NT2/D1 (cell line): ENCODE results near the gene COPZ1.
A peak's percentile ranks its signal among the peaks of the same experiment; 100 is the strongest.
"Not testable (repeated sequence)": the region's sequence is repeated elsewhere in the genome, so short reads cannot be mapped to it uniquely, and the experiment has no call there.

Experiments used
- DNase-seq: peaks from one replicate; pipeline ENCODE4 v3.0.0-alpha.2; 2011; ENCODE audit warnings: low read depth, low spot score
- H3K27me3 ChIP-seq: 2 replicates; pipeline ENCODE4 v1.6.0; 2011; ENCODE audit warnings: mild to moderate bottlenecking; ENCODE audit not compliant: insufficient read length, insufficient read depth
- H3K36me3 ChIP-seq: 2 replicates; pipeline ENCODE4 v1.6.1; 2011; ENCODE audit warnings: mild to moderate bottlenecking, low read length, mixed read lengths; ENCODE audit not compliant: insufficient read depth, insufficient read length
- H3K4me1 ChIP-seq: 2 replicates; pipeline ENCODE4 v1.5.1; 2011; ENCODE audit not compliant: insufficient read depth, insufficient read length
- H3K4me3 ChIP-seq: 2 replicates; pipeline ENCODE4 v1.5.1; 2011; ENCODE audit warnings: low read depth; ENCODE audit not compliant: insufficient read length
- H3K9ac ChIP-seq: 2 replicates; pipeline ENCODE4 v1.6.0; 2011; ENCODE audit warnings: low read depth; ENCODE audit not compliant: insufficient read length
- H3K9me3 ChIP-seq: 2 replicates; pipeline ENCODE4 v1.5.1; 2011; ENCODE audit warnings: mild to moderate bottlenecking, low read length; ENCODE audit not compliant: insufficient read depth
- SUZ12 ChIP-seq: IDR thresholded peaks from 2 replicates; pipeline ENCODE4 v1.6.1; 2011; ENCODE audit not compliant: insufficient read length, insufficient read depth; ENCODE audit errors: extremely low read depth
- YY1 ChIP-seq: IDR thresholded peaks from 2 replicates; pipeline ENCODE4 v1.6.1; 2011; ENCODE audit not compliant: insufficient read length, insufficient read depth
- ZNF274 ChIP-seq: IDR thresholded peaks from 2 replicates; pipeline ENCODE4 v1.6.1; 2011; ENCODE audit warnings: mild to moderate bottlenecking, low read depth, low read length

Gene COPZ1

DNA sequence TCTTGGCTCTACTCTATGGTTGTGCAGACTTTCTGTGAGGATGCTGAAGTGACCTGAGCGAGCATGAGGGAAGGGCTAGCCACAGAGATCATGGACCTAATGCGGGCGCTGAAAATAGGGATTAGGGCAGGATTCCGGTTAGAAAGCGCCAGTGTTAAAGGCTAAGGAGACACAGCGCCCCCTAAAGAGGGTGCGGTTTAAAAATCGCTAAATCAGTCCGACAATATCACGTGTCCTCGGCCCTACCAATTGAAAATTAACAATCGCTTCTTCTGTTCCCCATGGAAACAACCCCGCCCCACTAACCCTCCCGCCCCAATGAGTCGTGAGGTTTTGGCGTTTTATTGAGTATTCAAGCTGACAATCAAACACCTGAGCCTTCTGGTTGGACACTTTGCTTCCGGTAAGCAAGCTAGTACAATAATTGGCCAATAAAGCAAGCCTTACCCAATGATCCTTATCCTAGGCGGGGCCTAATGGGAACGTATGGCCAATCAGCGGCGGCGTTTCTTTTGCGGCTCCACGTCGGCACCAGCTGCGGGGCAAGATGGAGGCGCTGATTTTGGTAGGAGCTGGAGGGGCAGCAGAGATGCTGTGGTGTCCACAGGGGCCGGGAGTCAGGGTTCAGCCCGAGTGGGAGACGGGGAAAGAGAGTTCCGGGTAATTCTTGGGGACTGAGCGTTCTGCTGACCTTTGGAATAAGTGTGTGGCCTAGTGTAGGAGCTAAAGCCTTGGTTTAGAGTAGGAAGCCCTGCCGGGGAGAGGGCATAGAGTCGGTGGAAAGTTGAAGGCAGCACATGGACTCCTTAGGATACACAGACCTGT lies at the start of gene COPZ1:
TSS of gene COPZ1 (plus strand) at position 515 of the 825 bp plus-strand sequence. CDS start at position 548, 33 bp downstream.
- no peaks in the 10 kb centered on the region for H3K9me3 ChIP-seq
- DNase-seq = peak; percentile 99
- H3K4me1 ChIP-seq = peaks cover 4% of the 10 kb centered on the region
- H3K4me3 ChIP-seq = peak within 1 kb of the TSS; percentile 94
- no peaks in the 10 kb centered on the region for H3K27me3 ChIP-seq
- TF ChIP-seq ZNF274 (no peak), YY1 (peak; percentile 72)
- peak within 1 kb of the TSS; percentile 96 for H3K9ac ChIP-seq
- H3K36me3 ChIP-seq = peaks cover 3% of the 10 kb centered on the region

- TF ChIP-seq ZNF274 (no peak), SUZ12 (no peak), YY1 (no peak)
- Histone ChIP-seq H3K4me1 (no peaks in the 10 kb centered on the region), H3K9ac (no peak overlapping the region), H3K4me3 (no peak overlapping the region), H3K9me3 (no peaks in the 10 kb centered on the region), H3K27me3 (no peaks in the 10 kb centered on the region), H3K36me3 (peaks cover 59% of the 10 kb centered on the region)
- no peak for DNase-seq
These were observed 48.6 kb upstream of the COPZ1 start for GRCh38 chr12:54276368-54276767.

DNA sequence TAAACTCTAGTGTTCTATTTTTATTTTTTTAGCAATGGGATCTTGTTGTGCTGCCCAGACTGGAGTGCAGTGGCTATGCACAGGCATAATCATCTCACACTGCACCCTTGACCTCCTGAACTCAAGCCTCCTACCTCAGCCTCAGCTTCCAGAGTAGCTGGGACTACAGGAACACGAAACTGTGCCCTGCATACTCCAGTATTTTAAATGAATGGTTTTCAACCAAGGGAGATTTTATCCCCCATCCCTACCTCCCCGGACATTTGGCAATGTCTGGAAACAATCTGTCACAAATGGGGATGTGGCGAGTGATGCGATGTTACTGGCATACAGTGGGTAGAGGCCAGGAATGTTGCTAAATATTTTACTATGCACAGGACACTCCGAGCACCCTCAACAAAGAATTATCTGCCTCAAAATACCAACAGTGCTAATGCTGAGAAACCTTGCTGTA lies 47.1 kb upstream of the COPZ1 start:
- no peak for DNase-seq
- Histone ChIP-seq H3K36me3 (peaks cover 59% of the 10 kb centered on the region), H3K9ac (peak overlapping the region; percentile 95), H3K4me1 (no peaks in the 10 kb centered on the region), H3K27me3 (no peaks in the 10 kb centered on the region), H3K4me3 (peak overlapping the region; percentile 98), H3K9me3 (no peaks in the 10 kb centered on the region)
- TF ChIP-seq ZNF274 (no peak), SUZ12 (no peak), YY1 (no peak)

DNA sequence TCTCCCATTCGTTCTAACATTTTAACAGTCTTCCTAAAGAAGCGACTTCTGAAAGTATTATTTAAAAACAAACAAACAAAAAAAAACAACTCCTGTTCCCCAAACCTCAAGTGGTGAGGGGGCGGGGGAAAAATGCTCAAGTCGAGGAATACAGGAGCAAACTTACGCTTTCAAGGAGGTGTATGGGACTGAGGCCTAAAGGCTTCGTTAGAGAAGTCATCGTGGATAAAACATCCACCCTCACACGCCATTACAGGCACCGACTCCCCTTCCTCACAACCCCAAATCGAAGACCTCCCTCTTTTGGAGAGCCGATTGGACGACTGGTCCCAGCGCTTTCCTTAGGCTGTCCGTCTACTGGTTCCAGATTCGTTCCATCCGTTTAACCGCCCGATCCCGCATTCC lies 45.7 kb upstream of the COPZ1 start:
- peak overlapping the region; percentile 95 for H3K9ac ChIP-seq
- no peak for DNase-seq
- H3K4me3 ChIP-seq = peak overlapping the region; percentile 98
- H3K4me1 ChIP-seq = peaks cover 2% of the 10 kb centered on the region
- no peaks in the 10 kb centered on the region for H3K27me3 ChIP-seq
- peaks cover 59% of the 10 kb centered on the region for H3K36me3 ChIP-seq
- no peak for TF ChIP-seq ZNF274
- TF ChIP-seq SUZ12 = no peak
- TF ChIP-seq YY1 = no peak
- H3K9me3 ChIP-seq = no peaks in the 10 kb centered on the region

GRCh38 chr12:54279632-54280467 lies 45.1 kb upstream of the COPZ1 start, which contains the start of gene CBX5:
Gene CBX5, minus strand, starts transcription at chr12:54280122. Its CDS starts 22,472 bp downstream, at chr12:54257650.
- H3K36me3 ChIP-seq = peaks cover 61% of the 10 kb centered on the region
- peak within 1 kb of the TSS; percentile 99 for H3K9ac ChIP-seq
- no peaks in the 10 kb centered on the region for H3K27me3 ChIP-seq
- TF ChIP-seq YY1 (peak; percentile 87), ZNF274 (no peak), SUZ12 (no peak)
- peaks cover 2% of the 10 kb centered on the region for H3K4me1 ChIP-seq
- peak within 1 kb of the TSS; percentile 98 for H3K4me3 ChIP-seq
- DNase-seq = peak; percentile 97
- no peaks in the 10 kb centered on the region for H3K9me3 ChIP-seq

GRCh38 chr12:54280468-54281260 lies 44.3 kb upstream of the COPZ1 start, which contains the start of gene HNRNPA1:
Gene HNRNPA1, plus strand, starts transcription at chr12:54280726. Its CDS starts 82 bp downstream, at chr12:54280808.
- peaks cover 67% of the 10 kb centered on the region for H3K36me3 ChIP-seq

GRCh38 chr12:54281261-54281638 lies 43.7 kb upstream of the COPZ1 start:
- H3K9me3 ChIP-seq, H3K4me1 ChIP-seq, DNase-seq, H3K27me3 ChIP-seq: not testable (repeated sequence)
- Histone ChIP-seq H3K9ac (peak overlapping the region; percentile 99), H3K36me3 (peaks cover 73% of the 10 kb centered on the region), H3K4me3 (peak overlapping the region; percentile 98)

More at GRCh38 chr12:54280468-54281260, 44.3 kb upstream of the COPZ1 start, which contains the start of gene HNRNPA1:
- H3K4me3 ChIP-seq = peak within 1 kb of the TSS; percentile 98
- peak; percentile 77 for TF ChIP-seq YY1
- TF ChIP-seq ZNF274 = no peak
- TF ChIP-seq SUZ12 = no peak
- peak within 1 kb of the TSS; percentile 99 for H3K9ac ChIP-seq
- no peaks in the 10 kb centered on the region for H3K27me3 ChIP-seq
- DNase-seq = peak; percentile 99
- H3K4me1 ChIP-seq = peaks cover 2% of the 10 kb centered on the region
- H3K9me3 ChIP-seq = no peaks in the 10 kb centered on the region

DNA sequence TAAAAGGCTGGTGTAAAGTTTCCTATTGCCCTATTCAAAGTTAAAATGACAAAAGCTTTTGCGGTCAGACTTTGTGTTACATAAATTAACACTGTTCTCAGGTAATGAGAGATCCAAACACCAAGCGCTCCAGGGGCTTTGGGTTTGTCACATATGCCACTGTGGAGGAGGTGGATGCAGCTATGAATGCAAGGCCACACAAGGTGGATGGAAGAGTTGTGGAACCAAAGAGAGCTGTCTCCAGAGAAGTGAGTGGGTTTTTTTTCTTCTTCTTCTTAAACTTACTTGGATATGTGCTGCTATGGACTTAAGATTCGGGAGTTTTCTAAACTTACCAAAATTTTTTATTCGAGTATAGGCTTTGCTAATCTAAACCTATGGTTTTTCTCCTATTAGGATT lies 43.2 kb upstream of the COPZ1 start:
- peaks cover 77% of the 10 kb centered on the region for H3K36me3 ChIP-seq
- H3K9me3 ChIP-seq, DNase-seq, H3K27me3 ChIP-seq, H3K4me1 ChIP-seq: not testable (repeated sequence)
- H3K9ac ChIP-seq = peak overlapping the region; percentile 99
- peak overlapping the region; percentile 98 for H3K4me3 ChIP-seq
